HCT116 (cell line): Measurements from ENCODE around the gene PTHLH. TPM values are rescaled to one million over a fixed set of nuclear protein-coding genes. Genes with fewer than 3 reads are reported as not detected.

Experiments
- ATAC-seq: fragments of 200-7000 bp; cut with Tn5 transposase; 2 replicates; pipeline ENCODE4 v1.9.1; 2020; ENCODE audit warnings: mild to moderate bottlenecking, moderate library complexity
- BruUV-seq: library from RNA; stranded (reverse); fragments of 400-500 nt; replicated peaks from 2 replicates; lab custom pipeline; 2021; lab: Mats Ljungman, UMichigan
- CTCF ChIA-PET: fragments of 300-600 bp; sonication (Branson Sonifier 250); formaldehyde crosslinking; loops from one replicate; lab custom pipeline; 2021; ENCODE audit warnings: antibody characterized with exemption; lab: Charles Lee
- POLR2A ChIA-PET: fragments of 300-600, 350-600 bp; sonication (Branson Sonifier 250); formaldehyde crosslinking; loops from one replicate; lab custom pipeline; 2021; ENCODE audit warnings: antibody characterized with exemption; lab: Charles Lee
- RAD21 ChIA-PET, 2 experiments: fragments of 300-600 bp; sonication (Branson Sonifier 250); formaldehyde crosslinking; loops; one replicate each; lab custom pipeline; 2023; ENCODE audit warnings: low total read pairs in 2 of 2; ENCODE audit not compliant: uncharacterized antibody in 2 of 2, unreplicated experiment in 2 of 2, low non-redundant PET in 1 of 2; lab: Charles Lee
- DNase-seq: peaks from one replicate; pipeline ENCODE4 v3.0.0-alpha.2; 2010; ENCODE audit warnings: low read depth, low spot score
- H2AFZ ChIP-seq: fragments of 200-600 bp; shearing (Covaris generic), sonication (generic); 2 replicates; pipeline ENCODE4 v1.6.1; 2017; ENCODE audit warnings: low read depth, mixed run types, mixed read lengths, antibody characterized with exemption, low read length; ENCODE audit not compliant: poor library complexity, severe bottlenecking
- H3K27ac ChIP-seq: 2 replicates; pipeline ENCODE4 v1.5.1; 2012; ENCODE audit warnings: low read depth, low read length
- H3K27me3 ChIP-seq: fragments of 200-600 bp; sonication (generic); 2 replicates; pipeline ENCODE4 v1.6.1; 2016; ENCODE audit warnings: mixed run types, low read length, mixed read lengths; ENCODE audit not compliant: insufficient read depth
- H3K36me3 ChIP-seq, 2 experiments: fragments of 200-500 bp in 1 of 2; fragments of 200-600 bp in 1 of 2; sonication (Bioruptor generic) in 1 of 2; sonication (generic) in 1 of 2; 2 replicates each; pipeline versions ENCODE4 v1.5.1 to v1.6.1; 2014 to 2016; ENCODE audit warnings: low read length in 2 of 2, inconsistent platforms in 1 of 2, mixed read lengths in 1 of 2, mixed run types in 1 of 2; ENCODE audit not compliant: insufficient read depth in 2 of 2, control insufficient read depth in 1 of 2
- H3K4me1 ChIP-seq, 2 experiments: fragments of 200-600 bp in 1 of 2; sonication (generic) in 1 of 2; 2 replicates each; pipeline versions ENCODE4 v1.5.1 to v1.6.1; 2012 to 2017; ENCODE audit warnings: low read length in 2 of 2, inconsistent platforms in 1 of 2, mild to moderate bottlenecking in 1 of 2, mixed read lengths in 1 of 2, mixed run types in 1 of 2, moderate library complexity in 1 of 2; ENCODE audit not compliant: insufficient read depth in 2 of 2, control insufficient read depth in 1 of 2
- H3K4me2 ChIP-seq: fragments of 200-600 bp; sonication (generic); 2 replicates; pipeline ENCODE4 v1.6.1; 2017; ENCODE audit warnings: mixed run types, low read length, mixed read lengths
- H3K4me3 ChIP-seq, 2 experiments: fragments of 200-600 bp in 1 of 2; sonication (generic) in 1 of 2; replicated peaks in 1 of 2; 2 replicates each; pipeline ENCODE4 v1.5.1; 2011 to 2016; ENCODE audit warnings: low read length in 2 of 2, control low read depth in 1 of 2, low read depth in 1 of 2, mild to moderate bottlenecking in 1 of 2, mixed read lengths in 1 of 2, mixed run types in 1 of 2
- H3K79me2 ChIP-seq: fragments of 200-600 bp; sonication (generic); 2 replicates; pipeline ENCODE4 v1.6.1; 2017; ENCODE audit warnings: mild to moderate bottlenecking, mixed run types, low read length, moderate library complexity, mixed read lengths; ENCODE audit not compliant: insufficient read depth
- H3K9ac ChIP-seq: fragments of 200-600 bp; sonication (generic); 2 replicates; pipeline ENCODE4 v1.6.1; 2016; ENCODE audit warnings: low read length, mixed read lengths
- H3K9me2 ChIP-seq: fragments of 200-600 bp; sonication (generic), shearing (Covaris generic); 2 replicates; pipeline ENCODE4 v1.6.1; 2017; ENCODE audit warnings: mixed run types, mild to moderate bottlenecking, moderate library complexity; ENCODE audit not compliant: insufficient read depth
- H3K9me3 ChIP-seq, 2 experiments: fragments of 200-500 bp in 1 of 2; fragments of 200-600 bp in 1 of 2; sonication (Bioruptor generic) in 1 of 2; sonication (generic) in 1 of 2; 2 replicates each; pipeline ENCODE4 v1.6.1; 2014 to 2017; ENCODE audit warnings: low read length in 2 of 2, mixed read lengths in 2 of 2, inconsistent platforms in 1 of 2, low read depth in 1 of 2, mild to moderate bottlenecking in 1 of 2, mixed run types in 1 of 2, moderate library complexity in 1 of 2; ENCODE audit not compliant: control insufficient read depth in 1 of 2, insufficient read depth in 1 of 2
- H4K20me1 ChIP-seq: fragments of 200-600 bp; sonication (generic), shearing (Covaris generic); 2 replicates; pipeline ENCODE4 v1.6.1; 2017; ENCODE audit warnings: mixed run types, mild to moderate bottlenecking, moderate library complexity; ENCODE audit not compliant: insufficient read depth
- ATF3 ChIP-seq: IDR thresholded peaks from 2 replicates; pipeline ENCODE4 v1.6.1; 2012
- EGR1 ChIP-seq: IDR thresholded peaks from 2 replicates; pipeline ENCODE4 v1.6.1; 2012; ENCODE audit warnings: low read depth
- ELF1 ChIP-seq: IDR thresholded peaks from 2 replicates; pipeline ENCODE4 v1.6.1; 2012; ENCODE audit warnings: low read depth, borderline replicate concordance
- POLR2A ChIP-seq: IDR thresholded peaks from 2 replicates; pipeline ENCODE4 v1.7.0; 2011; ENCODE audit warnings: borderline replicate concordance; ENCODE audit not compliant: insufficient read depth, insufficient read length; ENCODE audit errors: extremely low read depth
- REST ChIP-seq: IDR thresholded peaks from 2 replicates; pipeline ENCODE4 v1.6.1; 2012; ENCODE audit warnings: low read depth
- SIN3A ChIP-seq: IDR thresholded peaks from 2 replicates; pipeline ENCODE4 v1.6.1; 2012; ENCODE audit warnings: low read depth
- SP1 ChIP-seq: IDR thresholded peaks from 2 replicates; pipeline ENCODE4 v1.6.1; 2012; ENCODE audit warnings: low read depth
- SRF ChIP-seq: IDR thresholded peaks from 2 replicates; pipeline ENCODE4 v1.6.1; 2012; ENCODE audit warnings: low read depth
- ZBTB33 ChIP-seq: IDR thresholded peaks from 2 replicates; pipeline ENCODE4 v1.6.1; 2011; ENCODE audit warnings: mild to moderate bottlenecking, low read length, moderate library complexity; ENCODE audit not compliant: insufficient replicate concordance; ENCODE audit errors: extremely low read depth
- intact Hi-C: fragments of 100-400 bp; cut with micrococcal nuclease; formaldehyde crosslinking; loops from 2 replicates; pipeline ENCODE4 v1.10.0; 2022
- total RNA-seq: library from RNA; stranded (reverse); gene quantifications from one replicate; pipeline ENCODE4 v1.2.1, GENCODE V29; 2021; ENCODE audit not compliant: unreplicated experiment

PTHLH gene
- total RNA-seq, 1 experiment from 2014 or later: not detected

- intact Hi-C loops: no loop called here
- Histone ChIP-seq H3K9me3 (no peaks in the 10 kb centered on the region), H3K9me2 (no peaks in the 10 kb centered on the region), H3K36me3 (no peaks in the 10 kb centered on the region), H3K79me2 (no peaks in the 10 kb centered on the region), H2AFZ (no peak overlapping the region), H3K4me3 (no peak overlapping the region), H3K4me1 (no peaks in the 10 kb centered on the region), H3K4me2 (no peak overlapping the region), H3K27ac (no peak overlapping the region), H3K27me3 (no peaks in the 10 kb centered on the region), H3K9ac (no peak overlapping the region), H4K20me1 (no peaks in the 10 kb centered on the region)
- no TSS peak for BruUV-seq
- no peak for TF ChIP-seq EGR1
- no peak for TF ChIP-seq POLR2A
- no peak for TF ChIP-seq ELF1
- no peak for TF ChIP-seq SRF
- POLR2A ChIA-PET: no interaction called here
- RAD21 ChIA-PET: no interaction called here
- CTCF ChIA-PET: no interaction called here
- DNase-seq (no peak), ATAC-seq (no peak)
Measured at GRCh38 chr12:27922531-27923139, 49.9 kb downstream of the PTHLH start.

GRCh38 chr12:27919671-27920235 is 52.8 kb downstream of the PTHLH start:
- DNase-seq (no peak), ATAC-seq (no peak)
- ChIA-PET POLR2A (no interaction called here), CTCF (no interaction called here), RAD21 (no interaction called here)
- Histone ChIP-seq H3K9ac (no peak overlapping the region), H3K4me1 (no peaks in the 10 kb centered on the region), H3K27ac (no peak overlapping the region), H3K36me3 (no peaks in the 10 kb centered on the region), H3K79me2 (no peaks in the 10 kb centered on the region), H3K4me2 (no peak overlapping the region), H3K9me2 (no peaks in the 10 kb centered on the region), H4K20me1 (no peaks in the 10 kb centered on the region), H2AFZ (no peak overlapping the region), H3K4me3 (no peak overlapping the region), H3K27me3 (no peaks in the 10 kb centered on the region), H3K9me3 (no peaks in the 10 kb centered on the region)
- BruUV-seq: no TSS peak
- intact Hi-C loops: no loop called here
- no peak for TF ChIP-seq SIN3A
- no peak for TF ChIP-seq ATF3
- no peak for TF ChIP-seq SP1
- TF ChIP-seq ZBTB33: no peak
- no peak for TF ChIP-seq REST
